Neural cell (in vitro differentiated cells): Measurements from ENCODE around the gene MISP. TPM values are rescaled to one million over a fixed set of nuclear protein-coding genes. Genes with fewer than 3 reads are reported as not detected.

Experiments used
- H2AFZ ChIP-seq: fragments of 200-600, 300-800 bp; sonication (generic), shearing (Covaris generic); 2 replicates; pipeline ENCODE4 v1.6.0; 2014; ENCODE audit warnings: low read depth, mild to moderate bottlenecking, antibody characterized with exemption, low read length, moderate library complexity
- H3F3A ChIP-seq: fragments of 200-600 bp; shearing (Covaris generic); 2 replicates; pipeline ENCODE4 v1.6.1; 2016; ENCODE audit warnings: mild to moderate bottlenecking, moderate library complexity, mixed read lengths, antibody characterized with exemption, low read length; ENCODE audit not compliant: insufficient read depth, poor library complexity, severe bottlenecking
- H3K27ac ChIP-seq: fragments of 200-600, 300-800 bp; sonication (generic), shearing (Covaris generic); 2 replicates; pipeline ENCODE4 v1.5.1; 2014; ENCODE audit warnings: mild to moderate bottlenecking, low read length, moderate library complexity
- H3K27me3 ChIP-seq: fragments of 300-800, 200-600 bp; sonication (generic), shearing (Covaris generic); 2 replicates; pipeline ENCODE4 v1.6.0; 2014; ENCODE audit warnings: mild to moderate bottlenecking, low read depth, low read length, moderate library complexity; ENCODE audit not compliant: insufficient read depth
- H3K36me3 ChIP-seq: fragments of 300-800, 200-600 bp; sonication (generic), shearing (Covaris generic); 2 replicates; pipeline ENCODE4 v1.5.1; 2014; ENCODE audit warnings: mild to moderate bottlenecking, antibody characterized with exemption, low read length, moderate library complexity; ENCODE audit not compliant: insufficient read depth
- H3K4me2 ChIP-seq: fragments of 300-800, 200-600 bp; sonication (generic), shearing (Covaris generic); 2 replicates; pipeline ENCODE4 v1.6.0; 2014; ENCODE audit warnings: mild to moderate bottlenecking, low read length
- H3K4me3 ChIP-seq: fragments of 300-800, 200-600 bp; sonication (generic), shearing (Covaris generic); 2 replicates; pipeline ENCODE4 v1.5.1; 2014; ENCODE audit warnings: mild to moderate bottlenecking, low read length, moderate library complexity
- H3K79me2 ChIP-seq: fragments of 200-600 bp; shearing (Covaris generic); replicated peaks from 2 replicates; pipeline ENCODE4 v1.6.0; 2014; ENCODE audit warnings: mild to moderate bottlenecking, low read length, moderate library complexity; ENCODE audit not compliant: insufficient read depth
- H3K9ac ChIP-seq: fragments of 300-800, 200-600 bp; sonication (generic), shearing (Covaris generic); 2 replicates; pipeline ENCODE4 v1.6.1; 2016; ENCODE audit warnings: mild to moderate bottlenecking, low read length, mixed read lengths
- H3K9me2 ChIP-seq: fragments of 200-600 bp; shearing (Covaris generic); 2 replicates; pipeline ENCODE4 v1.6.1; 2016; ENCODE audit warnings: mild to moderate bottlenecking, low read length, mixed read lengths; ENCODE audit not compliant: insufficient read depth
- H3K9me3 ChIP-seq: fragments of 200-600, 300-800 bp; sonication (generic), shearing (Covaris generic); 2 replicates; pipeline ENCODE4 v1.6.1; 2016; ENCODE audit warnings: mild to moderate bottlenecking, mixed run types, low read length, moderate library complexity, mixed read lengths
- H4K20me1 ChIP-seq: fragments of 200-600 bp; shearing (Covaris generic); 2 replicates; pipeline ENCODE4 v1.6.1; 2016; ENCODE audit warnings: mild to moderate bottlenecking, mixed run types; ENCODE audit not compliant: insufficient read depth
- EP300 ChIP-seq: fragments of 450-650 bp; conservative IDR thresholded peaks from 2 replicates; pipeline ENCODE4 v1.6.1; 2014; ENCODE audit warnings: antibody characterized with exemption, mild to moderate bottlenecking, moderate library complexity; ENCODE audit not compliant: poor library complexity, severe bottlenecking
- EZH2 ChIP-seq: fragments of 200-600, 300-800 bp; shearing (Covaris generic), sonication (generic); IDR thresholded peaks from 2 replicates; pipeline ENCODE4 v1.6.1; 2014; ENCODE audit warnings: antibody characterized with exemption, low read length, borderline replicate concordance, mild to moderate bottlenecking; ENCODE audit not compliant: insufficient read depth, poor library complexity, severe bottlenecking
- POLR2AphosphoS5 ChIP-seq: IDR thresholded peaks from 2 replicates; pipeline ENCODE4 v1.6.1; 2012
- RAD21 ChIP-seq: fragments of 450-650 bp; conservative IDR thresholded peaks from 2 replicates; pipeline ENCODE4 v1.6.1; 2014; ENCODE audit warnings: antibody characterized with exemption, mild to moderate bottlenecking, moderate library complexity
- SMC3 ChIP-seq: fragments of 450-650 bp; conservative IDR thresholded peaks from 2 replicates; pipeline ENCODE4 v1.6.1; 2014; ENCODE audit warnings: antibody characterized with exemption, mild to moderate bottlenecking, moderate library complexity; ENCODE audit not compliant: poor library complexity
- TAF1 ChIP-seq: IDR thresholded peaks from 2 replicates; pipeline ENCODE4 v1.6.1; 2012; ENCODE audit warnings: low read depth
- polyA plus RNA-seq: library from polyadenylated mRNA; depleted of rRNA; stranded (reverse); fragments of >200 nt; gene quantifications from 2 replicates; pipeline ENCODE4 v1.2.3, GENCODE V29; 2014
- TF ChIP-seq, protein P1 (sequence below): IDR thresholded peaks from 2 replicates; pipeline ENCODE4 v1.6.1; 2012; ENCODE audit warnings: borderline replicate concordance

MISP gene
- polyA plus RNA-seq, 1 donor from 2014 or later, result 0.98 TPM

DNA sequence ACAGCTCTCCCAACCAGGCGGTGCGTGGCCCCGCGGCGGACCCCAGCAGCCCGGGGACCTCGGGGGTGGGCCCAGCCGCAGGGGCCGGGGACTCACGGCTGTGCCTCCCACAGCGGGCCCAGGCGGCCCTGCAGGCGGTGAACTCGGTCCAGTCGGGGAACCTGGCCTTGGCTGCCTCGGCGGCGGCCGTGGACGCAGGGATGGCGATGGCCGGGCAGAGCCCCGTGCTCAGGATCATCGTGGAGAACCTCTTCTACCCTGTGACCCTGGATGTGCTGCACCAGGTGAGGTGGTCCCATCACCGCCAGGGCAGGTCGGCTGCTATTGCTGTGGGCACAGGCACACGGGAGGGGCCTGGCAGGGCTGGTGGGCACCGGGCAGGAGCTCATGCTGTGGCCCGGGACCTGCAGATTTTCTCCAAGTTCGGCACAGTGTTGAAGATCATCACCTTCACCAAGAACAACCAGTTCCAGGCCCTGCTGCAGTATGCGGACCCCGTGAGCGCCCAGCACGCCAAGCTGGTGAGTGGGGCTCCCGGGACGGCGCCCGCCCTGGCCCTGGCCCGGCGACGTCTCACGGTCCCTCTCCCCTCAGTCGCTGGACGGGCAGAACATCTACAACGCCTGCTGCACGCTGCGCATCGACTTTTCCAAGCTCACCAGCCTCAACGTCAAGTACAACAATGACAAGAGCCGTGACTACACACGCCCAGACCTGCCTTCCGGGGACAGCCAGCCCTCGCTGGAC is 53.7 kb downstream of the MISP start:
- peaks cover 46% of the 10 kb centered on the region for H3K79me2 ChIP-seq
- no peaks in the 10 kb centered on the region for H3K9me3 ChIP-seq
- TF ChIP-seq, protein P1, sequence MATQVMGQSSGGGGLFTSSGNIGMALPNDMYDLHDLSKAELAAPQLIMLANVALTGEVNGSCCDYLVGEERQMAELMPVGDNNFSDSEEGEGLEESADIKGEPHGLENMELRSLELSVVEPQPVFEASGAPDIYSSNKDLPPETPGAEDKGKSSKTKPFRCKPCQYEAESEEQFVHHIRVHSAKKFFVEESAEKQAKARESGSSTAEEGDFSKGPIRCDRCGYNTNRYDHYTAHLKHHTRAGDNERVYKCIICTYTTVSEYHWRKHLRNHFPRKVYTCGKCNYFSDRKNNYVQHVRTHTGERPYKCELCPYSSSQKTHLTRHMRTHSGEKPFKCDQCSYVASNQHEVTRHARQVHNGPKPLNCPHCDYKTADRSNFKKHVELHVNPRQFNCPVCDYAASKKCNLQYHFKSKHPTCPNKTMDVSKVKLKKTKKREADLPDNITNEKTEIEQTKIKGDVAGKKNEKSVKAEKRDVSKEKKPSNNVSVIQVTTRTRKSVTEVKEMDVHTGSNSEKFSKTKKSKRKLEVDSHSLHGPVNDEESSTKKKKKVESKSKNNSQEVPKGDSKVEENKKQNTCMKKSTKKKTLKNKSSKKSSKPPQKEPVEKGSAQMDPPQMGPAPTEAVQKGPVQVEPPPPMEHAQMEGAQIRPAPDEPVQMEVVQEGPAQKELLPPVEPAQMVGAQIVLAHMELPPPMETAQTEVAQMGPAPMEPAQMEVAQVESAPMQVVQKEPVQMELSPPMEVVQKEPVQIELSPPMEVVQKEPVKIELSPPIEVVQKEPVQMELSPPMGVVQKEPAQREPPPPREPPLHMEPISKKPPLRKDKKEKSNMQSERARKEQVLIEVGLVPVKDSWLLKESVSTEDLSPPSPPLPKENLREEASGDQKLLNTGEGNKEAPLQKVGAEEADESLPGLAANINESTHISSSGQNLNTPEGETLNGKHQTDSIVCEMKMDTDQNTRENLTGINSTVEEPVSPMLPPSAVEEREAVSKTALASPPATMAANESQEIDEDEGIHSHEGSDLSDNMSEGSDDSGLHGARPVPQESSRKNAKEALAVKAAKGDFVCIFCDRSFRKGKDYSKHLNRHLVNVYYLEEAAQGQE, result no peak
- TF ChIP-seq POLR2AphosphoS5 (no peak), RAD21 (no peak), EZH2 (no peak), EP300 (no peak)
- H3K27ac ChIP-seq, result no peak overlapping the region
- no peak overlapping the region for H3K4me2 ChIP-seq
- H2AFZ ChIP-seq, result no peak overlapping the region
- no peak overlapping the region for H3K4me3 ChIP-seq
- H3K9ac ChIP-seq, result no peak overlapping the region
- H3K9me2 ChIP-seq, result no peaks in the 10 kb centered on the region
- H4K20me1 ChIP-seq, result peaks cover 33% of the 10 kb centered on the region
- H3K27me3 ChIP-seq, result no peaks in the 10 kb centered on the region
- no peaks in the 10 kb centered on the region for H3K36me3 ChIP-seq
- H3F3A ChIP-seq, result no peaks in the 10 kb centered on the region

DNA sequence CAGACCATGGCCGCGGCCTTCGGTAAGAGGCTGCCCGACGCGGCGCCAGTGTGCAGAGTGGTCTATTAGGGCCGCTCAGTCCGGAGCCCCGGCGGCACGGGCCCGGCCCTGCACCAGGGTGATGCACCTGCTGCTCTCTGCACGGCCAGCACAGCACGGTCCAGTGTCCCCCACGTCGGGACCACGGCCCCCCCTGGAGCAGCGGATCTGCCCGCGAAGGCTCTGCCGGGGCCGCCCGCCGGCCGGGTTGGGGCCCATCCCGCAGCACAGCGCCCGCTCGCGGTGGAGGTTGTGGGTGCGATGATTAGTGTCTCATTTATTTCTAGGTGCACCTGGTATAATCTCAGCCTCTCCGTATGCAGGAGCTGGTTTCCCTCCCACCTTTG is 54.2 kb downstream of the MISP start:
- no peaks in the 10 kb centered on the region for H3K9me2 ChIP-seq
- H3K4me2 ChIP-seq, result no peak overlapping the region
- no peak overlapping the region for H3K4me3 ChIP-seq
- H3K79me2 ChIP-seq, result peaks cover 40% of the 10 kb centered on the region
- H2AFZ ChIP-seq, result no peak overlapping the region
- no peak for TF ChIP-seq RAD21
- TF ChIP-seq, protein P1, result no peak
- no peak for TF ChIP-seq EP300
- TF ChIP-seq EZH2, result no peak
- no peak for TF ChIP-seq TAF1
- no peak for TF ChIP-seq SMC3
- no peak overlapping the region for H3K9ac ChIP-seq
- no peaks in the 10 kb centered on the region for H3K9me3 ChIP-seq
- H3K27ac ChIP-seq, result no peak overlapping the region
- H3K27me3 ChIP-seq, result no peaks in the 10 kb centered on the region
- no peaks in the 10 kb centered on the region for H3K36me3 ChIP-seq
- H4K20me1 ChIP-seq, result peaks cover 32% of the 10 kb centered on the region
- H3F3A ChIP-seq, result no peaks in the 10 kb centered on the region
